ENCODE measurements around the gene STIMATE. TPM values are rescaled to one million over a fixed set of nuclear protein-coding genes. Genes with fewer than 3 reads are reported as not detected.

Gene STIMATE
- total and polyA plus RNA-seq, 2 experiments from 2014 or later, result 11.2 to 23.6 TPM

GRCh38 chr3:52926554-52926953 lies 29.2 kb upstream of the STIMATE start:
- no peaks in the 10 kb centered on the region; the same call in 2 of the 3 replicates for H3K36me3 Mint-ChIP-seq (ENCODE audit: low read depth)
- Histone ChIP-seq H3F3A (replicated peaks; ENCODE audit: low read depth) (no peaks in the 10 kb centered on the region), H2AFZ (no peak overlapping the region), H3K9me2 (ENCODE audit: insufficient read depth) (no peaks in the 10 kb centered on the region), H4K20me1 (replicated peaks; ENCODE audit: insufficient read depth) (no peaks in the 10 kb centered on the region), H3K4me3 (no peak overlapping the region), H3K4me1 (ENCODE audit: insufficient read depth) (no peaks in the 10 kb centered on the region), H3K27ac (ENCODE audit: low read depth) (no peak overlapping the region), H3K79me2 (replicated peaks; ENCODE audit: insufficient read depth) (no peaks in the 10 kb centered on the region), H3K36me3 (ENCODE audit: insufficient read depth) (no peaks in the 10 kb centered on the region; the same call in 1 of the 2 replicates), H3K27me3 (ENCODE audit: insufficient read depth) (no peaks in the 10 kb centered on the region), H3K4me2 (no peak overlapping the region)
- no peak overlapping the region for H3K4me3 Mint-ChIP-seq
- TF ChIP-seq ETS1 (IDR thresholded peaks at IDR 0.05), result no peak
- TF ChIP-seq CREB1 (CRISPR knock-in tag; IDR thresholded peaks at IDR 0.05; ENCODE audit: low read depth), result no peak
- no peak for TF ChIP-seq ZNF462 (CRISPR knock-in tag; IDR thresholded peaks at IDR 0.05)
- no peak for TF ChIP-seq NANOG (IDR thresholded peaks at IDR 0.05; ENCODE audit: borderline replicate concordance)
- no peak for TF ChIP-seq CTCF (conservative IDR thresholded peaks at IDR 0.05; ENCODE audit: low read depth in 2 of 2)
- TF ChIP-seq REST (IDR thresholded peaks at IDR 0.05; ENCODE audit: unreplicated experiment), result no peak
- no peak for TF ChIP-seq ZNF114 (CRISPR knock-in tag; IDR thresholded peaks at IDR 0.05)
- no peak for TF ChIP-seq STAT1 (IDR thresholded peaks at IDR 0.05; ENCODE audit: unreplicated experiment)
- TF ChIP-seq EZH2phosphoT487 (IDR thresholded peaks at IDR 0.05; ENCODE audit: unreplicated experiment), result no peak
- 0 out of 2 replicates have a peak overlapping the region, but pooled peaks have one; percentile 6 for H3K27ac Mint-ChIP-seq
- H3K9me3 Mint-ChIP-seq, result no peaks in the 10 kb centered on the region
- ATAC-seq (no peak), DNase-seq (ENCODE audit: low spot score) (no peak)
- no peaks in the 10 kb centered on the region for H3K4me1 Mint-ChIP-seq
- peaks cover 5% of the 10 kb centered on the region for H3K27me3 Mint-ChIP-seq (ENCODE audit: insufficient read depth, low read depth, poor library complexity)

All from GM23338 (cell line).